ENCODE results near the gene TMEM100.

The TMEM100 gene

GRCh38 chr17:55746466-55746865, 23.8 kb upstream of the TMEM100 start:
- TF ChIP-seq, protein P1, sequence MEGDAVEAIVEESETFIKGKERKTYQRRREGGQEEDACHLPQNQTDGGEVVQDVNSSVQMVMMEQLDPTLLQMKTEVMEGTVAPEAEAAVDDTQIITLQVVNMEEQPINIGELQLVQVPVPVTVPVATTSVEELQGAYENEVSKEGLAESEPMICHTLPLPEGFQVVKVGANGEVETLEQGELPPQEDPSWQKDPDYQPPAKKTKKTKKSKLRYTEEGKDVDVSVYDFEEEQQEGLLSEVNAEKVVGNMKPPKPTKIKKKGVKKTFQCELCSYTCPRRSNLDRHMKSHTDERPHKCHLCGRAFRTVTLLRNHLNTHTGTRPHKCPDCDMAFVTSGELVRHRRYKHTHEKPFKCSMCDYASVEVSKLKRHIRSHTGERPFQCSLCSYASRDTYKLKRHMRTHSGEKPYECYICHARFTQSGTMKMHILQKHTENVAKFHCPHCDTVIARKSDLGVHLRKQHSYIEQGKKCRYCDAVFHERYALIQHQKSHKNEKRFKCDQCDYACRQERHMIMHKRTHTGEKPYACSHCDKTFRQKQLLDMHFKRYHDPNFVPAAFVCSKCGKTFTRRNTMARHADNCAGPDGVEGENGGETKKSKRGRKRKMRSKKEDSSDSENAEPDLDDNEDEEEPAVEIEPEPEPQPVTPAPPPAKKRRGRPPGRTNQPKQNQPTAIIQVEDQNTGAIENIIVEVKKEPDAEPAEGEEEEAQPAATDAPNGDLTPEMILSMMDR (IDR thresholded peaks at IDR 0.05; ENCODE audit: control insufficient read depth, extremely low read depth, insufficient read depth) = no peak
- DNase-seq (ENCODE audit: low read depth) = no peak
- no peak overlapping the region for H3K4me3 ChIP-seq (ENCODE audit: low read depth, low read length)

GRCh38 chr17:55745258-55745657, 22.6 kb upstream of the TMEM100 start:
- TF ChIP-seq, protein P1 (IDR thresholded peaks at IDR 0.05; ENCODE audit: control insufficient read depth, extremely low read depth, insufficient read depth) = no peak
- DNase-seq (ENCODE audit: low read depth) = no peak
- no peak overlapping the region for H3K4me3 ChIP-seq (ENCODE audit: low read depth, low read length)

DNA sequence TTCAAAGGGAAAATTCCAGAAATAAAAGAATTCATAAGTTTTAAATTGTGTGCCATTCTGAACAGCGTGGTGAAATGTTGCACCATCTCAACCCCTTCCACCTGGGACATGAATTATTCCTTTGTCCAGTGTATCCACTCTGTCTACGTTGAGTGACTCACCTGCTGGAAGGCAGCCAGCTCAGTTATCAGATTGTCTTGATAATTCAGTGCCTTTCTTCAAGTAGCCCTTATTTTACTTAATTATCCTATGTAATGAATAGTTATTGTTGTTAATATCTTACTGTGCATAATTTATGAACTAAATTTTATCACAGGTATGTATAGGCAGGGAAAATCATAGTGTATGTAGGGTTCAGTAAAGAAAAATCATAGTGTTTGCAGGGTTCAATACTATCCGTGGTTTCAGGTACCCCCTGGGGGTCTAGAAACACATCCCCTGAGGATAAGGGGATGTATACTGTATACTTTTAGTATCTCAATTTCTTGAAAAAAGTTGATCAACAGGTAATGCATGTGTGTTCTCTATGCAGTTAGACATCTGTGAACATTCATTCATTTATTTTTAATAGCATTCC, 20.5 kb upstream of the TMEM100 start:
- no peak overlapping the region for H3K4me3 ChIP-seq (ENCODE audit: low read depth, low read length)
- TF ChIP-seq, protein P1 (IDR thresholded peaks at IDR 0.05; ENCODE audit: control insufficient read depth, extremely low read depth, insufficient read depth) = no peak
- DNase-seq (ENCODE audit: low read depth) = peak; percentile 46

DNA sequence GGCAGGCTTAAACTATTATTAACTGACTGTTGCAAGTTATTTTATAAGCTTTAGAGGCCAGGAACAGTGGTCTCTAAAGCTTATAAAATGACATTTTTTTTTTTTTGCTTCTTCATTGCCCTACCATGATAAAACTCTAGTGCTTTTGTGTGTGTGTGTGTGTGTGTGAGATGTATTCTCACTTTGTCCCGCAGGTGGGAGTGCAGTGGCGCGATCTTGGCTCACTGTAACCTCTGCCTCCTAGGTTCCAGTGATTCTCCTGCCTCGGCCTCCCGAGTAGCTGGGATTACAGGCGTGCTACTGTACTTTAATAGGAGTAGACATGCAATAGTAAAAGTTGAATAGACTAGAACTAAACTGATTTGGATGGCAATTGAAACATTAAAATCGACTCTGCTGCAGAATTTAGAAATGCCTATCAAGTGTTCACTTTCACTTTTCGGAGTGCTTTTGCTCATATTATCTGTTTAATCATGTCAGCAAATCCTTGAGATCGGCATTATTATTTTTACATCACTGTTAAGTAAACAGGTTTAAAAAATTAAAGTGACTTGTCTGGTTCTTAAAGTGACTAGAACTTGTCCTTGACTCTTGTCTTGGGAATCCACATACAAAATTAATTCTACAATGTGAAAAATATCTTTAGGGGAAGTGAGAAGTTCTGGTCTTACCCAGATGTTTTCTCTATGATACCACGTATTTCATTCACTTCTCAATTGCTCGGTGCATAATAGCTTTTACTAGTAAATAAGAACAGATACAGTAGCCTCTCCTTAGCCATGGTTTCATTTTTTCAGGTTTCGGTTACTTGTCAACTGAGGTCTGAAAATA, 19.8 kb upstream of the TMEM100 start:
- no peak overlapping the region for H3K4me3 ChIP-seq (ENCODE audit: low read depth, low read length)

GRCh38 chr17:55741356-55741700, 18.7 kb upstream of the TMEM100 start:
- no peak overlapping the region for H3K4me3 ChIP-seq (ENCODE audit: low read depth, low read length)
- TF ChIP-seq, protein P1 (IDR thresholded peaks at IDR 0.05; ENCODE audit: control insufficient read depth, extremely low read depth, insufficient read depth) = no peak

More for the DNA sequence above, 19.8 kb upstream of the TMEM100 start:
- TF ChIP-seq, protein P1 (IDR thresholded peaks at IDR 0.05; ENCODE audit: control insufficient read depth, extremely low read depth, insufficient read depth) = no peak
- no peak for DNase-seq (ENCODE audit: low read depth)

DNA sequence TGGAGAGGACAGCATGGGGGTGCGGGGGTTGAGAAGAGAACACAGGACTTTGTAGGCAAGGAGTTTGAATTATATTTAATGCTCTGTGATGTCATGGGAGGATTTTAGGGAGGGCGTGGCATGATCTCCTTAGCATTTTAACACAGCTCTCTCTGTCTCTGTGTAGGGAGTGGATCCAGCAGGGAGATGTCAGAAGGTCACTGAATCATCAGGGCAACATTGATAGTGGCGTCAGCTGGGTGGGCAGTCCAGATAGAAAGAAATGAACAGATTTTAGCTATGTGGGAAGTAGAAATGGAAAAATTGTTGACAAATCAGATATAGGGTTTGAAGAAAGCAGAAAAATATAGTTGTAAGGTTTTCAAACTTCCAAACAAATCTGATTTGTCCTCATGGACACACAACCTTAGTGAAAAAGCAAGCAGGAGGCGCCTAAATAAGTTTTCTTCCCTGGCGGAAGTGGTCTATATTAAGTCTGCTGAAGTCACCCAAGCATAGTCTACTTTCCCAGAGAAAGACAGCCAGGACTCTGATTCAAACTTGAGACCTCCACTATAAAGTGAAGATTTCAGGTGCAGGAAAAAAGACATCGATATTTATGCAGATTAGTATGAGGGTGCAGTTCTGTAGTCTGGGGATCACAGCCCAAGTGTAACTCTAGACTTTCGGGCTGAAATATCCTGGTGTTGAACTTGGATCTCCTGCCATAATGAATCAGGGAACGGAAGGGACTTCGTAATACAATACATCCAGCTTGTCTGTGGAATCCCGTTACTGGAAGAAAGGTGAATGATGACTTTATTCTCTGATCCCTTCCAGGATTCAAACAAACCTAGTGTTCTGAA, 18.1 kb upstream of the TMEM100 start:
- TF ChIP-seq, protein P1 (IDR thresholded peaks at IDR 0.05; ENCODE audit: control insufficient read depth, extremely low read depth, insufficient read depth) = no peak
- no peak overlapping the region for H3K4me3 ChIP-seq (ENCODE audit: low read depth, low read length)
- no peak for DNase-seq (ENCODE audit: low read depth)

More at GRCh38 chr17:55741356-55741700, 18.7 kb upstream of the TMEM100 start:
- DNase-seq (ENCODE audit: low read depth) = no peak

Data from LNCaP clone FGC (cell line).